B cell (primary cell): ENCODE measurements around the gene MOB3B.

Source experiments
- CTCF ChIP-seq: fragments of 200-600 bp; IDR thresholded peaks from one replicate; pipeline ENCODE4 v1.8.0; 2022; ENCODE audit warnings: antibody characterized with exemption, mild to moderate bottlenecking
- EZH2 ChIP-seq: IDR thresholded peaks from 2 replicates; pipeline ENCODE4 v1.6.1; 2012; ENCODE audit warnings: borderline replicate concordance, low read depth, mild to moderate bottlenecking, moderate library complexity, low read length; ENCODE audit not compliant: insufficient read depth, poor library complexity, severe bottlenecking

- TF ChIP-seq CTCF: no peak
- no peak for TF ChIP-seq EZH2
Measured at GRCh38 chr9:27520986-27521385, 8.6 kb downstream of the MOB3B start.
